Mesothelial cell of epicardium (in vitro differentiated cells): ENCODE measurements around the gene FAM156B. TPM values are rescaled to one million over a fixed set of nuclear protein-coding genes. Genes with fewer than 3 reads are reported as not detected.
"Not testable (repeated sequence)": the region's sequence is repeated elsewhere in the genome, so short reads cannot be mapped to it uniquely, and the experiment has no call there.

Source experiments
- DNase-seq, 2 experiments: peaks; one replicate each; pipeline ENCODE4 v3.0.0; 2021; ENCODE audit warnings: low spot score in 2 of 2; ENCODE audit not compliant: unreplicated experiment in 2 of 2
- H3K27ac Mint-ChIP-seq: 2 replicates; pipeline ENCODE4 v1.8.0; 2021; ENCODE audit warnings: mixed read lengths
- H3K27me3 Mint-ChIP-seq: 2 replicates; pipeline ENCODE4 v1.8.0; 2021; ENCODE audit warnings: low read depth, mixed read lengths
- H3K36me3 Mint-ChIP-seq: 2 replicates; pipeline ENCODE4 v1.8.0; 2021; ENCODE audit warnings: mixed read lengths
- H3K4me1 Mint-ChIP-seq: 2 replicates; pipeline ENCODE4 v1.8.0; 2021; ENCODE audit warnings: mixed read lengths
- H3K4me3 Mint-ChIP-seq: 2 replicates; pipeline ENCODE4 v1.8.0; 2021; ENCODE audit warnings: mild to moderate bottlenecking, moderate library complexity, mixed read lengths
- H3K9me3 Mint-ChIP-seq: 2 replicates; pipeline ENCODE4 v1.8.0; 2021; ENCODE audit warnings: mixed read lengths
- CTCF ChIP-seq: fragments of 200-600 bp; sonication (generic); IDR thresholded peaks from one replicate; pipeline ENCODE4 v1.5.0; 2021; ENCODE audit warnings: antibody characterized with exemption; ENCODE audit not compliant: unreplicated experiment
- total RNA-seq: library from RNA; stranded (reverse); gene quantifications from 3 replicates; pipeline ENCODE4 v1.2.1, GENCODE V29; 2021

Gene FAM156B
- total RNA-seq, 1 donor from 2014 or later, result 23.3 TPM

- H3K9me3 Mint-ChIP-seq, result peaks cover 14% of the 10 kb centered on the region
- no peak for TF ChIP-seq CTCF
- DNase-seq, result no peak
- H3K4me3 Mint-ChIP-seq, result no peak overlapping the region
- H3K4me1 Mint-ChIP-seq, result peaks cover 10% of the 10 kb centered on the region
- H3K27ac Mint-ChIP-seq, result peak overlapping the region; percentile 75
- H3K27me3 Mint-ChIP-seq, result no peaks in the 10 kb centered on the region
- H3K36me3 Mint-ChIP-seq, result no peaks in the 10 kb centered on the region
Measured at GRCh38 chrX:52923781-52924241, 26.7 kb downstream of the FAM156B start.

- not testable (repeated sequence) for DNase-seq, H3K4me3 Mint-ChIP-seq, H3K4me1 Mint-ChIP-seq, H3K27ac Mint-ChIP-seq, H3K9me3 Mint-ChIP-seq, H3K27me3 Mint-ChIP-seq, H3K36me3 Mint-ChIP-seq
Measured at GRCh38 chrX:52930214-52930613, 33.1 kb downstream of the FAM156B start.

GRCh38 chrX:52933213-52933612 is 36.1 kb downstream of the FAM156B start:
- Mint-ChIP-seq H3K4me1 (peaks cover 11% of the 10 kb centered on the region), H3K9me3 (peaks cover 9% of the 10 kb centered on the region), H3K27me3 (no peaks in the 10 kb centered on the region), H3K27ac (peak overlapping the region; percentile 99), H3K4me3 (no peak overlapping the region), H3K36me3 (no peaks in the 10 kb centered on the region)
- no peak for DNase-seq
- TF ChIP-seq CTCF, result no peak

- Mint-ChIP-seq H3K4me3 (peak overlapping the region; percentile 94), H3K27me3 (no peaks in the 10 kb centered on the region), H3K9me3 (peaks cover 5% of the 10 kb centered on the region), H3K36me3 (no peaks in the 10 kb centered on the region), H3K4me1 (peaks cover 11% of the 10 kb centered on the region), H3K27ac (peak overlapping the region; percentile 99)
- DNase-seq, result no peak
- TF ChIP-seq CTCF, result no peak
Measured at GRCh38 chrX:52933976-52934703, 37.0 kb downstream of the FAM156B start.

GRCh38 chrX:52934704-52935469 is 37.8 kb downstream of the FAM156B start:
- H3K36me3 Mint-ChIP-seq, result no peaks in the 10 kb centered on the region
- peaks cover 11% of the 10 kb centered on the region for H3K4me1 Mint-ChIP-seq
- no peaks in the 10 kb centered on the region for H3K9me3 Mint-ChIP-seq
- H3K27me3 Mint-ChIP-seq, result no peaks in the 10 kb centered on the region
- peak; percentile 77 to 94 for DNase-seq
- peak; percentile 92 for TF ChIP-seq CTCF
- H3K4me3 Mint-ChIP-seq, result peak overlapping the region; percentile 94
- peak overlapping the region; percentile 99 for H3K27ac Mint-ChIP-seq

- H3K27me3 Mint-ChIP-seq, H3K9me3 Mint-ChIP-seq, H3K36me3 Mint-ChIP-seq: not testable (repeated sequence)
- DNase-seq, result peak in 1 of 2 experiments; percentile 39
- H3K4me3 Mint-ChIP-seq, result peak overlapping the region; percentile 94
- H3K4me1 Mint-ChIP-seq, result peaks cover 11% of the 10 kb centered on the region
- H3K27ac Mint-ChIP-seq, result peak overlapping the region; percentile 99
Measured at GRCh38 chrX:52935470-52935784, 38.3 kb downstream of the FAM156B start.

- not testable (repeated sequence) for H3K4me1 Mint-ChIP-seq, H3K36me3 Mint-ChIP-seq, H3K27me3 Mint-ChIP-seq, H3K27ac Mint-ChIP-seq, H3K4me3 Mint-ChIP-seq, DNase-seq, H3K9me3 Mint-ChIP-seq
Measured at GRCh38 chrX:52940704-52941103, 43.6 kb downstream of the FAM156B start.

- H3K4me3 Mint-ChIP-seq, H3K4me1 Mint-ChIP-seq, DNase-seq, H3K27ac Mint-ChIP-seq, H3K9me3 Mint-ChIP-seq, H3K36me3 Mint-ChIP-seq, H3K27me3 Mint-ChIP-seq: not testable (repeated sequence)
Measured at GRCh38 chrX:52941728-52942127, 44.6 kb downstream of the FAM156B start.

- H3K9me3 Mint-ChIP-seq, result not testable (repeated sequence)
Measured at GRCh38 chrX:52945838-52946494, 48.8 kb downstream of the FAM156B start.

More at GRCh38 chrX:52945838-52946494, 48.8 kb downstream of the FAM156B start:
- not testable (repeated sequence) for DNase-seq, H3K4me3 Mint-ChIP-seq, H3K36me3 Mint-ChIP-seq, H3K4me1 Mint-ChIP-seq, H3K27me3 Mint-ChIP-seq, H3K27ac Mint-ChIP-seq
